NCI-H82 (cell line): ENCODE results near the gene OGFRL1.
"Not testable (repeated sequence)": the region's sequence is repeated elsewhere in the genome, so short reads cannot be mapped to it uniquely, and the experiment has no call there.

Experiments
- DNase-seq: peaks from one replicate; lab custom pipeline; 2025; lab: John Stamatoyannopoulos, UW

The OGFRL1 gene

DNA sequence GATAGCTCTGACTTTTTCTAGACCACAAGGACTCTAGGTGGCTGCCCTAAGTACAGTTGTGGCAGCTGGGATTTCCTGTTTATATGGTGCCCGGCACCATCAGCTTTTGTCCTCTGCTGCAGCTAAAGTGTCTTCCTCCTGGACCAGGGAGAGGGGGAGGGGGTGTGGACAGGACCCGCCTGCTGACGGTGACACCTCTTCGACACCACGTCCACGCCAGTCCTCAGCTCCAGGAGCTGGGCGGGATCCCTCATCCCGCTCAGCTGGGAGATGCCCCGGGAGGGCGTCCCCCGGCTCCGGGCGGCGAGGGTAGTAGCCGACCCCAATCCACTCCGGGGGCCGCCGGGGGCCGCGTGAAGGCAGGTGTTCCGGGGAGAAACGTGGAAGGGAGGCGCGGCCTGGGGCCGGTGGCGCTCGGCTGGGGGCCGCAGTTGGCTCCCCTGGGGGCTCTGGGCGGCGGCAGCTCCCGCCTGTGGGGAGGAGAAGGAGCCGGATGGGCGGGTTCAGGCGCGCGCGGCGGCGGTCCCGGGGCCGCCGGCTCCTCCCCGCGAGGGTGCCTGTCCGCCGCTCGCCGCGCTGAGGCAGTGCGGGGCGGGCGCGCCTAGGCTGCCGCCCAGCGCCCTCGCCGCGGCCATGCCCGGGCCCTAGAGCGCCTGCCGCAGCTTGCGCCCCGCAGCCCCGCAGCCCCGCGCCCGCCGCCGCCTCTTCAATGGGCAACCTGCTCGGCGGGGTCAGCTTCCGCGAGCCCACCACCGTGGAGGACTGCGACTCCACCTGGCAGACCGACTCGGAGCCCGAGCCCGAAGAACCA is at the start of gene OGFRL1:
Gene OGFRL1 (plus strand): TSS at position 584 of the 811 bp plus-strand sequence. CDS start 126 bp downstream, at position 710.
- DNase-seq: peak; percentile 78

DNA sequence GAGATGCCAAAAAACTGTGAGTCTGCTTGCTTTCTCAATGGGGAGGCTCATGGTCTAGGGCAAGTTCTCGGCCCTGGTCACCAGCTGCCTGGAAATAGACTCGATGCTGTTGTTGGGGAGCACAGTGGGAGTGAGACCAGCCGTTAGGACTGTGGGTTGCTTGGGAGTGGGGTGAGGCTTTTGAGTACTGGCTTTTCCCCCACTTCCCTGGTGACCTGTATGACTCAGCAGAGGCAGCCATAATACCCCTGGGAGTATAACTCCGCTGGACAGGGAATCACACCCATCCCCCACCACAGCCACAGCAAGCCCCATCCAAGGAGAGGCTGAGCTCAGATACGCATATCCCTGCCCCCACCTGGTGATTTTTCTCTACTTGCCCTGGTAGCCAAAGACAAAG is 48.9 kb upstream of the OGFRL1 start:
- no peak for DNase-seq

DNA sequence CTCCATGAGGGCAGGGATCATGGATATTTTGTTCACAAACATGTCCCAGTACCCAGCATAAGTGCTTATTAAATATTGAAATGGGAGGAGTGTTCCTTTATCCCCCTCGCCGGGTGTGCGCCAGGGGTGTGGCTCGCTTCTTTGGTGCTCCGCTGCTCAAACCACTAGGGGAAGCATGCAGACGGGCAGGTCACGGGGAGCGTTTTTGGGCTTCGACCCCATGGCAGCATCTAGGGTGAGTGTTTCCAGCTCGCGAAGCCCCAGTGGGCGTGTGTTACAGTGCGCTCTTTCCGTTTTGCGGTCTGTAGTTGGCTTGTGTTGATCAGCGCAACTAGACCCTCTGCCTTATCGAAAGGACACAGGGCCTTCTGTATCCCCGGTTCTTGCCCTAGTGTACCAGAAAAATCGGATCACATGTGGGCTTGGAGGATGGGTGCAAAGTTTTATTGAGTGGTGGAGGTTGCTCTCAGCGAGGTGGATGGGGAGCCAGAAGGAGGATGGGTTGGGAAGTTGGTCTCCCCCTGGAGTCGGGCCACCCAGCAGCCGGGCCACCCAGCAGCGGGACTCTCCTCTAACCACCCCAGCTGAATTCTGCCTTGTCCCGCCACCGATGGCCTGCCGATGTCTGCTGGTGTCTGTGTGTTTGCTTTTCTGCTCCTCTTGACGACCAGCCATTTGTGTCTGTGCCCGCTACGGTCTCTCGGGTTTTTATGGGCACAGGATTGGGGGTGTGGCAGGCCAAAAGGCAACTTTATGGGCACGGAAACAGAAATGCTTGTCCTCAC is 43.2 kb upstream of the OGFRL1 start:
- no peak for DNase-seq

DNA sequence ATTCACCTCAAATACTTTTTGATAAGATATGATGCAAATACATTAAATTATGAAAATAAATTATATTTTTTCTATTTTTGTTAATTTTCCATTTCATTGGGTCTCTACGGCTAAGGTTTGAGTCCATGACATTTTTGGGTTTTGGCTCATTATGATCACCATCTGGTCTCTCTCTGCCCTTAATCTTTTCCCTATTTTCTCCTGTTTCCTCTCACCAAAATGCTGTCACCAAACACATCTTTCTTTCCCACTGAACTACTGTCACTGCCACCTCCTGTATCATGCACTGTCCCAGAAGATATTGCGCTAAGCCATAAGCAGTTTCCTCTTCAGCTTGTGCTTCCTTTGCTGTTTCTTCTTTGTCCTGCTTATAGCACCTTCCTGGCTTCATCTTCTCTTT is 42.0 kb upstream of the OGFRL1 start:
- no peak for DNase-seq

DNA sequence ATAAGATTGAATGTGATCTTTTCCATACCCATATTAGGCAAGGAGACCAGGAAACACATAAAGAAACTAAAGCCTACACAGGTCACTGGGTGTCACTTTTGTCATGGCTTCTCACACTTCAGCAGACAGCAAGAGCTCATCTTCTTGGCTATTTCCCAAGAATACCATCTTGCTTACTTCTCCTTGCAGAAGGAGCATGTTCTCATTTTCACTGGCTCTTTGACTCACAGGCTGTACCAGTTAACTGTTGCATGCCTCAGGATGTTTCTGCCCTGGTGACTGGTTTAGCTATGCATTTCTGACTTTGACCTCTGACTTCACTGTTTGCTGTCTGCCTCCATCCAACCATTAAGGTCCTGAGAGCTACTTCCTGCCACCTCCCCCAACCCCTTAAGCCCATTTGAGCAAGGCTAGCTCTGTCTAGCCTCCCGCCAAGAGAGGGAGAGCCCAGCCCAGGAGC is 40.3 kb upstream of the OGFRL1 start:
- no peak for DNase-seq

DNA sequence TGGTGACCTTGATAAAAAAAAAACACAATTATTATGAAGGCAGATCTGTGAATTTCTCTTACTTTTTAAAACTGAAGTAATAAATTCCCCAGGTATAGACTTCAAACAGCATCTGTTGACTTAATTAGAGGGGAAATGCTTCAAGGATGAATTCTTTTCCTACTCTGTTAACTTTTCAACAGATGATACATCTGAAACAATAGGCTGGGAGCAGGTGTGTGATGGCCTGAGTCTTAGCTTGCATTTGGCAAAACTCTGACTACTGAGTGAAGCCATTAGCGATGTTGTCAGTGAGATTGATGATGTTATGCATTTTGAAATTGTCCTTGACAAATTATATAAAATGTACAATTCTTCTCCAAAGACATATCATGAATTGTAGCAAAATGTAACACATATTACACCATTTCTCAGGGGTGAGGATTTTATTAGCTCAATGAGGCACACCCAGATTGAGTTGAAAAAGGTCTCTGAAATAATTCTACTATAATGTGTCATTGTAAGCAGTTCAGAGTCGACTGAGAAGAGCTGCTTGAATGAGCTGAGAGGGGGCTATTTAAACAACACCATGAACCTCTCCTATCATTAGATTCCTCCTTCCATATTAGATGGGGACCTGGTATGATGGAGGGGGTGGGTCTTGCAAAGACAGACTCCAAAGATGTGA is 39.6 kb upstream of the OGFRL1 start:
- DNase-seq: no peak

DNA sequence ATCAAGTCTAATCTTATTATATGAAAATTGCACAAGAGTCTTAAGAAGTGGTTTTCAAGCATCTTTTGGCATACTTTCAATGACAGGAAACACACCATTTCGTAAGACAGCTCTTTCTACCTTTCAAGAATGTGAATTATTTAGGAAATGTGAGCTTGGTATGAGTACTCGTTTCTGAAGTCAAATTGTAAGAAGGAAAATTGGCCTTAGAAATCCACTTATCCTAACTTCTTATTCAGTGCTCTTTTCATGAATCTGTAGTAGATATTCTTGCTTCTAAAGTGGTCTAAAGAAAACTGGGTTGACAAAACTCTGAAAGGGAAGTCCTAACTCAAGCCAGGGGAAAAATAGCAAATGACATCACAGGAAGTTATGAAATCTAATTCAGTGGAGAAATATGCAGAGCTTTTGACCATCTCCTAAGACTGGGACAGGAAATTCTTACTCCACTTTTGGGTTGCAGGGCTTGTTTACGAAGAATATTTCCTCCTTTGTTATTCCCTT is 38.5 kb upstream of the OGFRL1 start:
- no peak for DNase-seq

DNA sequence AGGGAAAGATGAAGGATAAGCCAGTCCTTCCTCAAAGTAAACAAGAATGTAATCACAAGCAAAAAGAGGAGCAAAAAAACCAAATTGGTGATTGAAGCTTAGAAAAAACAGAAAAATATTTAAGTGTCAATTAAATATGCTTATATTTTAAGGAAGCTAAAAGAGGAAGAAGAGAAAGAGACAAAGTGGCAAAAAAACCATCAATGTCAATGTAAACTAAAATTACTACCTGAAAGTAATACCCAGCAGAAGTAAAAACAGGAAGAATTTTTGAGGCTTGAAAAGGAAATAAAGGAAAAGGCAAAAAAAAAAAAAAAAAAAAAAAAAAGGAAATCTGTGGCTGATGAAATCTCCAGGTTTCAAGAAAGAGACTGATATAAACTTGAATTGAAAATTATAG is 36.2 kb upstream of the OGFRL1 start:
- DNase-seq: no peak

DNA sequence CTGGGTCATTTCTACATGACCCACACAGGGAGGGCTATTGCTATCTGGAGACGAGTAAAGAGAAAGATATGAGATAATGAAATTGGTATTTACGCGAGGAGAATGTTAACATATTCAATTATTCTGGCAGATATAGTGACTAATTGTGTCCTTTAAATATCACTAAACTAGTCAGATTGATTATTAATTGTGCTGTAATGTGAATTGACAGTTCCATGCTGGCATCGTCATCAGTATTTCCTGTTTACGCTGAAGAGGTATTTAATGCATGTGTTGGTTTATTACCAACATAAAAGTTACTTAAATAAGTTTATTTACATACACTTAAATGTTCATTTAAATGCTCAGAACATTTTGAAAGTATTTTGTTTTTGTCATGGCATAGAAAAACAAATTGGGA is 35.7 kb upstream of the OGFRL1 start:
- DNase-seq: no peak

DNA sequence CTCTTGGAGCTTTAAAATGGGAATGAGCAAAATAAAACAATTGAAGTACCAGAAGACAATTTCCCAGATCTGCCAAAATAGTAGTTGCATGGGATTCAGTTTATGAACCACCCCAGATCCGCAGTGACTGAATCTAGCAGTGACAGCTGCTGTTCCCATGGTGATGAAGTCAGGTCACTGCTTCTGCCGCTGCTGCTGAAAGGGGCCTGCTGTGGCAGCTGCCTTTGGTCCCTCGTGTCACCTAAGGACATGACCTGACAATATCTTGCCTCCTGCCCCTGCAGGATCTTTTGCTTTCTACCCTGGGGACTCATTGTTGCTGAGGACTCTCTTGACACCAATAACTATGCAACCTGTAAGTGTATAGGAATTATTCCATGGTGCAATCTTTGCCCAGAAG is 34.3 kb upstream of the OGFRL1 start:
- DNase-seq: peak; percentile 87

DNA sequence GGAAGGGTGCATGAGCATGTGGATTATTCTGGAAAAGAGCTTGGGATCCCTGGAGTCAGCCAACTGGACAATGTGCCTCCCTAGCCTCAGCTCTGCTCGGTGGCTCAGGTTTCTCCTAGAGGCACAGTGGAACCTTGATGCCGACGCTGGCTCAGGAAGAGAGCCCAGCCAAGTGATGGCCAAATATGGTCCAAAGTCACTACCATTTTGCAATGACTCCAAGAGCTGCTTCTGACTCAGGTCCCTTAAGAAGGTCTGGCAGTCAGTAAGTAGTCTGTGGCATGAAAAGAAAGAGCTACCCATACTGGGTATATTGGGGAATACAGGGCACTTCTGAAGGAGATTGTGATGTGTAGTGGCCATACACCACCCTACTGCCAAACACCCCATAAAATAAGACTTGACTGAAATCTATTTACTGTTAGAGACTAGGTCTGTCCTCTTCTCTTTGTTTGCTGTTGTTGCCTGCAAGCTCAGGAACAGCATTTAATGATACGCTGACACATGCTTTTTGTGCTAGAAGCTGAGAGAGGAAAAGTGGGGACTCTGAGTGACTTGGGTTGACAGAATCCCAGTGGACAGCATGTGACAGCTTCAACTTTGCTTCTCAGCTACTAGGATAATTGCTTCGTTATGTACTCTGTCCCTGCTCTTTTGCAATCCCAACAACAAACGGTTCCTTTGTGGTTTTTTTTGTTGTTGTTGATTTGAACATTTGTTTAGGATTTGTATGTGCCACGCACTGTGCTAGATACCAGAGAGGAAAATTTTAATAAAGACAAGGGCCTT is 30.3 kb upstream of the OGFRL1 start:
- DNase-seq: no peak

DNA sequence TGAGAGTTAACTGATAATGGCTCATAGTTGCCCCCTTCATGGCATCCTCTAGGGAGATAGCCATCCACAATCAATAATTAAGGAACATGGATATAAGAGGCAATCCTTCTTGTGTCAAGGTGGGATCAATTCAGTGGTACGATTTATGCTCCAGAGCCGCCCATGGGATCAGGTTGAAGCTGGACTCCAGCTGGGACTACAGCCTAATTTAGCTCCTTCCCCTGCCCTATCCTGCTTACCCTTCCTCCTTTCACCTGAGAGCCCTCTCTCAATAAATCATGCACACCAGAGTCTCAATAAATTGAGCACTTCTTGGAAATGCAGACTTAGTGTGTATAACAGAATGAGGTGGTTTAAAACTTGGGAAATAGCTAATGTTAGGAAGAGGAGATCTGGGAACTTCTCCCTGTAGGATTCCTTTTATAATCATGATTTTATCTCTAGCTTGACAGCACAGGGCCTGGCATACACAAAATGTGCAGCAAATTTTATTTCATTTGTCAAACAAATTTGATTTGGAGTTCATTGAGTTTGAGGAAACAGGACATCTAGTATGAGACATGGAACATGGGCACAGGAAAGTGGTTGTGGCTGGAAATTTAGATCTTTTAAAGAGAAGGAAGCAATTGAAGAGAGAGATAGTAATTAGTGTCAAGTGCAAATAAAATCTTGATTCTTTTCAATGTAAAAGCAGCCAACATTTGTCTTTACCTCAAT is 28.6 kb upstream of the OGFRL1 start:
- DNase-seq: no peak

DNA sequence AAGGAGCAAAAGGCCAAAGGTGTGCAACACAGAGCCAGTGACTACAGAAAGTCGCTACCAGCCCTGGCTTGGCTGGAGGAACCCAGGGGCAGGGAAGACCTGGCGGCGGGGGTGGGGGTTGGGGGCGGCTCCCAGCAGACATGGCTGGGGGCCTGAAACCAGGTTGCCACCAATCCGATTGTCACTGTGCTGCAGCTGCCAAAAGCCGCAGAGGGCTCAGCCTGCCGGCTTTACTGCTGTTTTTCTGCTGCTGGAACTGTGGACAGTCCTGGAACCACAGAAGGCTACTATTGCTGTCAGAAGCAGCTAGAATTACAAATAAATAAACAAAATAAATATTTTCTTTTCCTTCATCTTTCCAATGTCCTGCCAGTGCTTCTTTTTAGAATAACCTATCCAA is 25.7 kb upstream of the OGFRL1 start:
- peak; percentile 46 for DNase-seq

DNA sequence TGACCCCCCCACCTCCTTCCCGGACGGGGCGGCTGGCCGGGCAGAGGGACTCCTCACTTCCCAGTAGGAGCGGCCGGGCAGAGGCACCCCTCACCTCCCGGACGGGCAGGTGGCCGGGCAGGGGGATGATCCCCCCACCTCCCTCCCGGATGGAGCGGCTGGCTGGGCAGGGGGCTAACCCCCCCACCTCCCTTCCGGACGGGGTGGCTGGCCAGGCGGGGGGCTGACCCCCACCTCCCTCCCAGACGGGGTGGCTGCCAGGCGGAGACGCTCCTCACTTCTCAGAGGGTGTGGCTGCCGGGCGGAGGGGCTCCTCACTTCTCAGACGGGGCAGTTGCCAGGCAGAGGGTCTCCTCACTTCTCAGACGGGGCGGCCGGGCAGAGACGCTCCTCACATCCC is 22.2 kb upstream of the OGFRL1 start:
- DNase-seq: not testable (repeated sequence)

DNA sequence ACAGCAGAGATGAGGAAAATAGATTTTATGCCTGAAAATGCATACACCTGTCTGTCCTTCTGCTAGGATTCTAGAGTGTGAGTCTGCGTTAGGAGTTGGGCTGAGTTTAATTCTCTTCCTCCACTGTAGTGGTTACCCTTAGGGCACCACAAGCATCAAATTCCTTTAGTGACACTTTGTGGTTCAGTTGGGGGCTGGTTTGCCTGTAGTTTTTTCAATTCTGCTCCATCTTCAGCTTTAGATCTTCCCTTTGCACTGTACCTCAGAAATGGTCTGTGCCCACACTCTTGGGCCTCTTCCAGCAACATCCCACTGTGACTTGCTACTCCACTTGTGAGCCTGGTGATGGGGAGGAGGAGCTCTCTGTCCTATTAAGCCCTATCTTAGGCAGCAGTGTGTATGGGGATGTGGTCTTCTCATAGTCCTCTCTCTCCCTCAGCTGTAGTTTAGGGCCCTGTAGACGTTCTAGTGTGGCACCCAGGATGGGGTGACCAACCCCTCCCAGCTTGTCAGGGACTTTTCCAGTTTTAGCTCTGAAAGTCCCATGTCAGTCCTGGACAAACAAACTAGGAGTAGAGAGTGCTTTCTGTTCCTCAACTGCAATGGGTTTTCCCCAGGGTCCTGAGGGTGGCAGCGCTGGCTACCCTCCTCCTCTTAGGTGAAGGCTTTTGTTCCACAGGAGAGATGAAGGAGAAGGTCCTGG is 19.7 kb upstream of the OGFRL1 start:
- no peak for DNase-seq

DNA sequence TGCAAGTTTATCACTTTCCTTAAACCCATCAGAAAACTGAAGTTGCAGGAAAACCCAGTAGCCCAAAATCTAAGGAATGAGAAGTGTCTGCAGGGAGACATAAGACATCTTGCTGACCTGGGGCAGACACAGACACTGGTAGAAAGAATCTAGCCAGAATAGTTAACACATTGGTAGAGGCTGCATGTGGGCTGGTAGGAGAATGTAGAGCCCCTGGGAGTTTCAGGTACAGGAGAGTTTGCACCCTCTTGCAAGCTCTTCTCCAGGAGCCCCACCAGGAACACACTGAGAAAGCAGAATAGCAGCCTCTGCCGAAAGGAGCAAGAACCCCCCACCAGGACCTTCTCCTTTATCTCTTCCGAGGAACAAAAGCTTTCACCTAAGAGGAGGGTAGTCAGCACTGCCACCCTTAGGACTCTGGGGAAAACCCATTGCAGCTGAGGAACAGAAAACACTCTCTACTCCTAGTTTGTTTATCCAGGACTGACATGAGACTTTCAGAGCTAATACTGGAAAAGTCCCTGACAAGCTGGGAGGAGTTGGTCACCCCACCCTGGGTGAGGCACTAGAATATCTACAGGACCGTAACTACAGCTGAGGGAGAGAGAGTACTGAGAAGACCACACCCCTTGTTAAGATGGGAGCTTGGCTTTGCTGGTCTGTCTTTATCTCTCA is 10.5 kb upstream of the OGFRL1 start:
- DNase-seq: no peak

DNA sequence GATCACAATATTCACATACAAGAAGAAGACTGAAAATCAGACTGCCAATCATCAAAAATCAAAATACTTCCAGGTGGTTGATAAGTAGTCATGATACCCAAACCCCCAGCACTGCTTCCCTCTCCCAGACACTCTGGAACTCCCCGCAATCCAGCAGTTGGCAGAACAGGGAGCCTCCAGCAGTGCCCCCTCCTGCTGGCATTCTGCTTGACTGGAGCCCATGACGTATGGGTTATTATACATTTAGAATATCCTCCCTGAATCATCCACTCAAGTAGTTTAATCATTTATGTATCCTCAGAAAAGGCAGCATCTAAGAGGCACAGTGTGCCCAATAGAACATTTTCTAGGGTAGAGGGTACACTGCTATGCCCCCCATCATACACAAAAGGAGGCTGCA is 9.3 kb upstream of the OGFRL1 start:
- DNase-seq: no peak

DNA sequence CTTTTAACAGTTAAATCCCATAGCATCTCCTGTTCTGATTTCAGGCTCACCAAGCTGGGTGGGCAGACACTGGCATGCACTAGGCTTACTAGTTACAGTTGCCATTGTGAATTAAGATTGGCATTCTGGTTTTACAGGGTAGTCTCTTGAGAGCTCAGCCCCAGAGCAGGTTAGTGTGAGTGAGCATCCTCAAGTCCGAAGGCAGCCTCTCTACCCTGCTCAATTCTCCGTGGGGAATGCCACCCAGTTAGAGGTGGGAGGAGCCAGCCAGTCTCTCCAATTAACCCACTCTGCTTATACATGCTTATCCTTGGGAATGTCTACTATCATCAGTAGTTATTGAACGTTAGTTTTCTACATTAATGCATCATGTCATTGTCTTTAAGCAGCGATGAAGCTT is 8.9 kb upstream of the OGFRL1 start:
- DNase-seq: no peak

DNA sequence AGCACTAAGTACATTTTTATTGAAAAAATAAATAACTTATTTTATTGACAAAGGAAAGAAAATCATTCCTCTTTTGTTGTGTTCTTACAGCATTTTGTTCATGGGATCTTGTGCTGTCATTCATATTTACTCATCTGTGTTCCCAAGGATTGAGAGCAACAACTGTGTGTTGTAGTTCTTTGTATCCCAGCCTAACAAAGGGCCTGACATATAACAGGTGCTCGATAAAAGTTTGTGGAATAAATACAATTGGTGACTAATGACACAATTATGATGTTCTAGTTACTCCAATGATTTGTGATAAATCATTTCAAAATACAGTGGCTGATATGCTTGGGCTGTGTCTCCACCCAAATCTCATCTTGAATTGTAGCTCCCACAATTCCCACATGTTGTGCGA is 7.9 kb upstream of the OGFRL1 start:
- no peak for DNase-seq

DNA sequence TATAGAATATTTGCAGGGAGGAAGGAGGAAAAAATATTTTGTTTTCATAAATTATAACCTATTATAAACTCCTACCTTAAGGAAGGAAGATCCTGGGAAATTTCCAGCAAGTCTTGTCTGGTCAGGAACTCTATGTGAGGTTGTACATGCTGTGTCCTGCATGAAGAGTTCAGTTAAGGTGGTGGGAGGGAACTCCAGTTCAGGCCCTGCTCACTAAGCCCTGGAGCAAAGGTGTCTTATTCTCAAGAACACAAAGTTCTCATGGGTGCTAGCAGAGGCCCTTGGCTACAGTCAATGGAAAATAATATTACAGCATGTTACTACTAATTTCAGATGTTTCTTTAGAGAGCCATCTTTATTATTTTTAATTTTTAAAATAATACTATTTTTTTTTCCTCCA is 3.8 kb upstream of the OGFRL1 start:
- no peak for DNase-seq
